ENCODE data around the gene SRSF2.
A peak's percentile ranks its signal among the peaks of the same experiment; 100 is the strongest.
"Not testable (repeated sequence)": the region's sequence is repeated elsewhere in the genome, so short reads cannot be mapped to it uniquely, and the experiment has no call there.

SRSF2 gene

GRCh38 chr17:76720211-76720610 is 16.9 kb downstream of the SRSF2 start:
- DNase-seq: no peak

- no peak for DNase-seq
Observed at GRCh38 chr17:76718516-76718915, 18.6 kb downstream of the SRSF2 start.

GRCh38 chr17:76716839-76717215 is 20.3 kb downstream of the SRSF2 start:
- no peak for DNase-seq

GRCh38 chr17:76716146-76716838 is 20.8 kb downstream of the SRSF2 start:
- no peak for DNase-seq

GRCh38 chr17:76715496-76715830 is 21.7 kb downstream of the SRSF2 start:
- DNase-seq: no peak

GRCh38 chr17:76714822-76715495 is 22.2 kb downstream of the SRSF2 start:
- DNase-seq: no peak

GRCh38 chr17:76714336-76714735 is 22.8 kb downstream of the SRSF2 start:
- no peak for DNase-seq

GRCh38 chr17:76713765-76714164 is 23.4 kb downstream of the SRSF2 start:
- DNase-seq: no peak

- DNase-seq: not testable (repeated sequence)
Observed at GRCh38 chr17:76712321-76712720, 24.8 kb downstream of the SRSF2 start.

GRCh38 chr17:76710863-76711611 is 26.1 kb downstream of the SRSF2 start, which contains the start of gene MXRA7:
Gene MXRA7, minus strand, starts transcription at chr17:76710965. Its CDS starts 19 bp downstream, at chr17:76710946.
- DNase-seq: no peak

- DNase-seq: not testable (repeated sequence)
Observed at GRCh38 chr17:76709951-76710862, 26.9 kb downstream of the SRSF2 start.

- DNase-seq: peak; percentile 41
Observed at GRCh38 chr17:76709077-76709950, 27.8 kb downstream of the SRSF2 start.

- no peak for DNase-seq
Observed at GRCh38 chr17:76707985-76708807, 28.9 kb downstream of the SRSF2 start.

GRCh38 chr17:76706817-76707216 is 30.3 kb downstream of the SRSF2 start:
- no peak for DNase-seq

GRCh38 chr17:76704805-76705204 is 32.3 kb downstream of the SRSF2 start:
- no peak for DNase-seq

GRCh38 chr17:76702941-76703637 is 34.0 kb downstream of the SRSF2 start:
- DNase-seq: no peak

- DNase-seq: no peak
Observed at GRCh38 chr17:76702076-76702475, 35.1 kb downstream of the SRSF2 start.

- no peak for DNase-seq
Observed at GRCh38 chr17:76701471-76701967, 35.6 kb downstream of the SRSF2 start.

GRCh38 chr17:76700617-76701470 is 36.3 kb downstream of the SRSF2 start:
- no peak for DNase-seq

Measured in NCI-H1436 treated with DMSO at 0.1 percent for 48 hours (cell line).